Large intestine (tissue), 3 donors: ENCODE data around the gene LIPC. TPM values are rescaled to one million over a fixed set of nuclear protein-coding genes. Genes with fewer than 3 reads are reported as not detected.
A peak's percentile ranks its signal among the peaks of the same experiment; 100 is the strongest.

Source experiments
- DNase-seq, 2 donors: peaks; one replicate each; pipeline versions ENCODE4 v3.0.0 to v3.0.0-alpha.2; 2013
- H3K27ac ChIP-seq: one replicate; pipeline ENCODE4 v1.5.1; 2013; ENCODE audit warnings: low read length
- H3K27me3 ChIP-seq: 2 replicates; pipeline ENCODE4 v1.6.1; 2013; ENCODE audit warnings: low read length; ENCODE audit not compliant: control insufficient read depth, insufficient read depth
- H3K36me3 ChIP-seq: 2 replicates; pipeline ENCODE4 v1.6.1; 2013; ENCODE audit warnings: low read length; ENCODE audit not compliant: control insufficient read depth, insufficient read depth
- H3K4me1 ChIP-seq: one replicate; pipeline ENCODE4 v1.6.1; 2013; ENCODE audit warnings: low read length; ENCODE audit not compliant: control insufficient read depth, insufficient read depth
- H3K4me3 ChIP-seq: one replicate; pipeline ENCODE4 v1.5.1; 2013; ENCODE audit warnings: low read length
- H3K9me3 ChIP-seq: one replicate; pipeline ENCODE4 v1.6.1; 2013; ENCODE audit warnings: mild to moderate bottlenecking, low read depth, low read length, moderate library complexity; ENCODE audit not compliant: control insufficient read depth
- WGBS: methylation state at CpG from one replicate; pipeline ENCODE4 v1.1.5; 2013; ENCODE audit warnings: low lambda C conversion rate; ENCODE audit not compliant: insufficient coverage; 5-methylcytosine and 5-hydroxymethylcytosine counted together
- polyA plus RNA-seq: library from polyadenylated mRNA; unstranded; fragments of 120-200 nt; gene quantifications from one replicate; pipeline ENCODE4 v1.2.1, GENCODE V29; 2013

Gene LIPC
- polyA plus RNA-seq, 1 donor, result 0.25 TPM

DNA sequence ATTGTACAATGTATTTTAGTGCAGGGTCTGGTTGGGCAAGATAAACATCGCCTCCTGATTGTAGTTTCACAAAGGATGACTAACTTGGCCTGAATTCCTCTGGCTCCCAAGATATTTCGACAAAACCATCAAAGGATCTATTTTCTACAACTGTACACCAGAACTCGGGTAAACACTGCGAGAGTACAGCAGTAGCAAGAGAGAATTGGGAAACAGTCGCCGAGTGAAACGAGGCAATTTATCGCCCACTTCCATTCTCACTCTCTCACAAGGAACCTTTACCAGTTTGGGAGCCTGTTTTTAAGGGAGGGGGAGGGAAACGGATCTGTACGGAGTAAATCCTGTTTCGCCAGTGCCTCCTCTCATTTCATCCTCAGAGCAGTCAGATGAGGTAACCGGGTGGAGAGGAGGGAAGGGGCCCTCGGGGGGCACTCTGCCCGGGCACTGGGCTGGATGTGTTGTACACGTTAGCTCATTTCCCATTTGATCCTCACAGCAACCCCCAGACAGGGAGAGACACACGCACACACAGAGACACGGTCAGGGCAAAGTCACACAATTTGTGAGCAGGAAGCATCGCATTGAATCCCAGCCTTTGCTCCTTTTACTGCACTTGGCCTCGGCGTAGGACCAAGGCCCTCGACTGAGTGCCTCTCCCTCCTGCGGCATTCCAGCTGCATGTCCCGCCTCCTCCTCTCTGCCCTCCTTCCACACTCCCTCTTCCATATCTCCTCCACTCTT is 120.1 kb downstream of the LIPC start:
- H3K4me3 ChIP-seq, result no peak overlapping the region
- H3K36me3 ChIP-seq, result no peaks in the 10 kb centered on the region
- WGBS, result 28% methylated on average over 2 of the region's 23 CpGs
- peak; percentile 89 to 94 for DNase-seq
- no peaks in the 10 kb centered on the region for H3K9me3 ChIP-seq
- peaks cover 21% of the 10 kb centered on the region for H3K4me1 ChIP-seq
- H3K27ac ChIP-seq, result peak overlapping the region; percentile 27
- H3K27me3 ChIP-seq, result no peaks in the 10 kb centered on the region

DNA sequence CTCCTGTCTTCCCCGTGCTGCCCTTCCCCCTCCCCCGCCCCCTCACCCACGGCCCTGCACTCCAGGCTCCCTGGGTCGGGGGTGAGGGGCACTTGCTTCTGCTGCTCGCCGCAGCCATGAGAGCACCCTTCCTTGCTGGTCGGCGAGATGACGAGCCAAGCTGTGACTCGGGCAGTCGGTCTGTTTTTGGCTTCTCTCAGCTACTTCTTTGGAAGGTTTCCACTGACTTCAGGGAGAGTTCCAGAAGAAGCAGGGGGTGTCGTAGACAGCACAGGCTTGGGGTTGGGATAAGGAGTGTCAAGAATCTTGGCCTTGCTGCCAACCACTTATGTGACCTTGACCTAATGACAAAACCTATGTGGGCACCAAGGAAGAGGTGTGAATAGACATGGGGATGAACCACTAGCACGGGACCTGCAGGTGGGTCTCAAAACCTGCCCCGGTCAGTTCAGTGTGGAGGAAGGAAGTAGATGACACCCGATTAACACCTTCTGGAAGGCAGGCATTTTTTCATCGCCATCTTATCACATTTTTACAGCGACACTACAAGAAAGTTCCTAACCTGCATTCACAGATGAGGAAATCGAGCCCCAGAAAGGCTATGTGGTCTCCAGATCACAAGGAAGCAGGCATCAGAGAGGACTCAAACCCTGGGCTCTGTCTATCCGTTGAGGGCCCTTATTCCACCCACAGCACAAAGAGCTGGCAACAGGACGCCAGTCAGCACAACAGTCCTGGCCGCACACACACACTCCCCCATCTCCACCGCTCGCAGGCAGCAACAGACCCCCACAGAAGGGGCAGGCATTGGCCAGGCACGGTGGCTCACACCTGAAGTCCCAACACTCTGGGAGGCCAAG is 120.9 kb downstream of the LIPC start:
- DNase-seq, result no peak
- Histone ChIP-seq H3K36me3 (no peaks in the 10 kb centered on the region), H3K4me1 (peaks cover 21% of the 10 kb centered on the region), H3K4me3 (no peak overlapping the region), H3K27ac (peak overlapping the region; percentile 27), H3K9me3 (no peaks in the 10 kb centered on the region), H3K27me3 (no peaks in the 10 kb centered on the region)
- 83% methylated on average over 1 of the region's 24 CpGs for WGBS

DNA sequence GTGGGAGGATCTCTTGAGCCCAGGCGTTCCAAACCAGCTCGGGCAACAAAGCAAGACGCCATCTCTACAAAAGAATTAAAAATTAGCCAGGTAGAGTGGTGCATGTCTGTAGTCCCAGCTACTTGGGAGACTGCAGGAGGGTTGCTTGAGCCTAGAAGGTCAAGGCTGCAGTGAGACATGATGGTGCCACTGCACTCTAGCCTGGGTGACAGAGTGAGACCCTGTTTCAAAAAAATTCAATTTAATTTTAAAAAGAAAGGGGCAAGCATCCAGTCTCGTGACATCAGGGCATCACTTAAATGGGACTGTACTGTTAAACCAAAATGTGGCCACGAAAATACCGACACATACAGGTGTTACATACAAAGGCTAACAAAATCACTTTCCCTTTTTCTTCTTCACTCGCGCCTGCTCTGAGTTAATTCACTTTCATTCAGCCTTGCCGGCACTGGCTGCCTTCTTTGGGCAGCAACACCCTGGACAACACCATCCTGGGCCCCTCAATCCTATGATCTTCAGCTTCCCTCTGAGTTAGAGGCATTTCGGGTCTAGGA is 121.7 kb downstream of the LIPC start:
- H3K36me3 ChIP-seq, result no peaks in the 10 kb centered on the region
- no peaks in the 10 kb centered on the region for H3K27me3 ChIP-seq
- 100% methylated on average over 3 of the region's 10 CpGs for WGBS
- DNase-seq, result no peak
- H3K4me3 ChIP-seq, result no peak overlapping the region
- peaks cover 21% of the 10 kb centered on the region for H3K4me1 ChIP-seq
- no peak overlapping the region for H3K27ac ChIP-seq
- H3K9me3 ChIP-seq, result no peaks in the 10 kb centered on the region

DNA sequence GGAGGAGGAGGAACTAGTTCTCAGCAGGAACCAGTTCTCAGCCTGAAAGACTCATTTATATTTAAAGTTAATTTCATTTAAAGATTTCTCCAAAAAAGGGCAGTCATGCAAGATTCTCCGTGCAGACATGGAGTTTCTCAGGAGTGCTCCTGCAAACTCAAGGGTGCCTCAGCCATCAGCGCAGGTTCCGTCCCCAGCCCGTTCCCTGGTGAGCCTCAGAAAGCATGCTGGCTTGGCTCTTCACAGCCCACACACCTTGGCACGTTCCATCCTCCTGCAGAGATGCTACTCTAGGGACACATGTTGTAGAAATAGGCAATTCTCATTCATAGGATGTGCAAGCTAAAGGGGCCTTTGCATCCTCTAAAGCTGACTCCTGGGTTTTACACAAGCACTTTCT is 123.0 kb downstream of the LIPC start:
- Histone ChIP-seq H3K27ac (no peak overlapping the region), H3K4me3 (no peak overlapping the region), H3K36me3 (no peaks in the 10 kb centered on the region), H3K27me3 (no peaks in the 10 kb centered on the region), H3K4me1 (peaks cover 21% of the 10 kb centered on the region), H3K9me3 (no peaks in the 10 kb centered on the region)
- DNase-seq, result no peak
- no CpG with 5 or more reads among the region's 5 CpGs for WGBS

DNA sequence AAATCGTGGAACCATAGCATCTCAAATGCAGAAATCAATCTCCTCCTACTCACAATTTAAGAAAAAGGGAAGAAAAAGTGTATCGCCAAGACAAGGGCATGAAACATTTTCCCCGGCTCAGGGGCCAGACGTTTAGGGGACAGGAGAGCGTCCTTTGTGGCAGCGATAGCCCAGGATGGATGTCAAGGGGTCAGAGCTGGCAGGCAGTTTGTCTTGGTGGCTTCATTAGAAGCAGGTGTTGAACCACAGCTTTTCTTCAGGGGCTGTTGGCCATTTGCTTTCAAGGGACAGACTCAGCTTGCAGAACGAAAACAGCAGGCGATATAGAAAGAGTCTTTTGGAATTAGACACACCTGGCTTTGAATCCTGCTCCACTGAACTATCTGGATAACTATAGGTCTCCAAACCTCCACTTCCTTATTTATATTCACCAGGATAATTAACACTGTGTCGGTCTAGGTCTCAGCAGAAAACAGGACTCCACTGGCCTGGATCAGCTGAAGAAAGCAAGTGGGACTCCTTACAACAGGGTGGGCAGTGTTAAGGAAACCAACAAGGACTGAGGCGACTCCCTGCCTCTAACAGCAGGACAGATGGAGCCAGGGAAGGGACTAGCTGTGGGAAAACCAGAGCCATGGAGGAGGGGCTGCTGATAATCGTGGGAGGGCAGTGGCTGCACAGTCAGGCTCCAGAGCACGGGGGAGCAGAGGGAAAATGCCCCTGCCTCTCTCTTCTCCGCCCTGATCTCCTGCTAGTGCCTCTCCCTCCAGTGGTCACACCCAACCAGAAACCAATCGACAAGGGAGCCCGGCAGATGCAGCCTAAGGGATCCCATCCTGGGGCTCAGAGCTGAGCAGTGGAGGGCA is 123.6 kb downstream of the LIPC start:
- H3K27ac ChIP-seq, result no peak overlapping the region
- no peaks in the 10 kb centered on the region for H3K36me3 ChIP-seq
- H3K4me3 ChIP-seq, result no peak overlapping the region
- no CpG with 5 or more reads among the region's 15 CpGs for whole genome bisulfite sequencing
- no peak for DNase-seq
- H3K9me3 ChIP-seq, result no peaks in the 10 kb centered on the region
- peaks cover 21% of the 10 kb centered on the region for H3K4me1 ChIP-seq
- H3K27me3 ChIP-seq, result no peaks in the 10 kb centered on the region

DNA sequence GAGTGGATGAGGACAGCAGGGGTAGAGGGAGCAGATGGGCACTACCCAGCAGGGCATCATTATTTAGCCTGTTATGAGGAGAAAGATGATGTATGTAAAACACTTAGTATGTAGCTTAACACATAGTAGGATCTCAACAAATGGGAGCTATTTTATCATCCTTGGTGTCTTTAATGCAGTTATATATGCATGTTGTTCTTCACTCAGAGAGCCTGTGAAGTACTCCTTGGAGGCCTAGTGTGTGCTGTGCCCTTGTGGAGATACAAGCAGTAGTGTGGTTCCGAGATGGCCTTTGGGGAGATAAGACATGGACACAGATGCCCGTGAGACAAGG is 124.2 kb downstream of the LIPC start:
- WGBS, result 60% methylated on average over 1 of the region's 2 CpGs
- no peak overlapping the region for H3K4me3 ChIP-seq
- H3K4me1 ChIP-seq, result peaks cover 21% of the 10 kb centered on the region
- no peaks in the 10 kb centered on the region for H3K27me3 ChIP-seq
- H3K9me3 ChIP-seq, result no peaks in the 10 kb centered on the region
- no peaks in the 10 kb centered on the region for H3K36me3 ChIP-seq
- DNase-seq, result no peak
- H3K27ac ChIP-seq, result no peak overlapping the region

DNA sequence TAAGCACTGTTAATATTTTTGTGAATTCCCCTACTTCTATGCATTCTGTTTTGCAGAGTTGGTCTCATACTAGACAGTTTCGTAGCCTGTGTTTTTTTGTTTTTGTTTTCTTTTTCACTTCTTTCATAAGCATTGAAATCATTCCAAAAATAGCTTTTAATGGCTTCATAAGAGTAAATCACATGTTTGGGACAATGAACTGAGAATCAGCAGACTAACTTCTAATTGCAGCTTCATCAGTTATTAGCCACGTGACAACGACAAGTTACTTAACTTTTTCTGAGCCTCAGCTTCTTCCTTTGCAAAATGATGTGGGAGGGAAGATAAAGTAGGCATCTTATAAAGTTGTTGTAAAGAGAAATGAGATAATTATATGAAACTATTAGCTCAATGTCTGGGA is 124.8 kb downstream of the LIPC start:
- H3K4me3 ChIP-seq, result no peak overlapping the region

DNA sequence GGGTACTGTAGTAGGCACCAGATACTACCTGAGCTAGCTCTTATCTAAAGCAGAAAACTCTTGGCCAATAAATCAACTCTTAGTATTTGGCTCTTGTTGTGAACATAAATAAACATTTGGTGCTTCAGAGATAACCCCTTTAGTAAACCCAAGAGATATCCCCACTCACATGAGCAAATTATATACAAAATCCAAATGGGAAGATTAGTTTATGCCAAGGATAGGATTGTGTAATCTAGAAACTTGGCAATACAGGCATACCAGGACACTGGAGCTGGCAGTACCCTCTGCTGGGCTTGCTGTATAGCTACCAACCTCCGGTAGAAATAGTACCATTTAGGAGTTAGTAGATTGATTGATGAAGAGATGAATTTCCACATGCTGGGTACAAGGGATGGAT is 127.0 kb downstream of the LIPC start:
- Histone ChIP-seq H3K4me1 (peaks cover 5% of the 10 kb centered on the region), H3K4me3 (no peak overlapping the region)
- WGBS, result no CpG with 5 or more reads among the region's 1 CpG

More for the DNA sequence above, 124.8 kb downstream of the LIPC start:
- no peak for DNase-seq
- Histone ChIP-seq H3K9me3 (no peaks in the 10 kb centered on the region), H3K27me3 (no peaks in the 10 kb centered on the region), H3K4me1 (peaks cover 19% of the 10 kb centered on the region), H3K36me3 (no peaks in the 10 kb centered on the region), H3K27ac (no peak overlapping the region)
- 93% methylated on average over 3 of the region's 3 CpGs for WGBS

DNA sequence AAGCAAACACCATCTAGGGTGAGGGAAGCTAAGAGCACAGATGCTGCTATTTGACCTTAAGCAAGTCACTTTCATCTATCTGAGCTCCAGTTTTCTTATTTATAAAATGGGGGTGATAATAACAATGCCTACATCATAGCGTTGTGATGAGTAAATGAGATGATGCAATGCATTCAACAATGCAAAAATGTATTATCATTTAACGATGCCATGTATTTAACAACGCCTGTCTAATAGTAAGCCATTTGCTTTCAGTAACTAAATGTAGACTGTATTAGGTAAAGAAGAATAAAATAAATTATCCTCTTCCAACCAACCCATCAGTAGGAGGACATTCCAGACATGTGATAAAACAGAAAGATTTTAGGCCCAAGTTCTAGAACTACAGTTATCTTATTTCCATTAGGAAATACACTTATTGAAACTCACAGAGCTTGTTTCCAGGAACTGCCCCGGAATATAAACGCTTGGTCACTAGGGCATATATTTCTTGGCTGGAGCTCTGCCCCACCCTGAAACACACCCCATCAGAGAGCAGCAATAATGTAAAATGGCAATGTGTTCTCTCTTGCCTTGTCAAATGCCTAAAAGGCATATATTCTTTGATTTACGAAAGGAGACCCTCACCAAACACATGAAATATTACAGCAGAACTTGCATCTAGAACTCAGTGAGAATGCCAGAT is 128.3 kb downstream of the LIPC start:
- no peak overlapping the region for H3K4me3 ChIP-seq
- no peaks in the 10 kb centered on the region for H3K9me3 ChIP-seq
- no peaks in the 10 kb centered on the region for H3K36me3 ChIP-seq
- no peak overlapping the region for H3K27ac ChIP-seq
- peak in 1 of 2 donors; percentile 52 for DNase-seq
- peaks cover 5% of the 10 kb centered on the region for H3K4me1 ChIP-seq
- H3K27me3 ChIP-seq, result no peaks in the 10 kb centered on the region
- 100% methylated on average over 1 of the region's 6 CpGs for WGBS

More for the DNA sequence above, 127.0 kb downstream of the LIPC start:
- no peak for DNase-seq
- H3K27me3 ChIP-seq, result no peaks in the 10 kb centered on the region
- no peaks in the 10 kb centered on the region for H3K9me3 ChIP-seq
- no peak overlapping the region for H3K27ac ChIP-seq
- H3K36me3 ChIP-seq, result no peaks in the 10 kb centered on the region
